Lower lobe of right lung (tissue), 2 donors: ENCODE measurements around the gene ZYG11B. TPM values are rescaled to one million over a fixed set of nuclear protein-coding genes. Genes with fewer than 3 reads are reported as not detected.
"Not testable (repeated sequence)": the region's sequence is repeated elsewhere in the genome, so short reads cannot be mapped to it uniquely, and the experiment has no call there.

Experiments
- ATAC-seq, 2 donors: fragments of 200-7000 bp; cut with Tn5 transposase; one replicate each; pipeline ENCODE4 v1.9.1; 2020 to 2022; ENCODE audit warnings: mild to moderate bottlenecking in 2 of 2, moderate library complexity in 2 of 2
- DNase-seq: peaks from one replicate; pipeline ENCODE4 v3.0.0-alpha.2; 2020
- H3K27ac ChIP-seq: fragments of 200-600 bp; one replicate; pipeline ENCODE4 v1.8.0; 2022
- H3K27me3 ChIP-seq: fragments of 200-600 bp; one replicate; pipeline ENCODE4 v1.8.0; 2022; ENCODE audit warnings: low read depth
- H3K36me3 ChIP-seq: fragments of 200-600 bp; one replicate; pipeline ENCODE4 v1.8.0; 2022; ENCODE audit warnings: mild to moderate bottlenecking
- H3K4me1 ChIP-seq: fragments of 200-600 bp; one replicate; pipeline ENCODE4 v1.8.0; 2022
- H3K4me3 ChIP-seq: fragments of 200-600 bp; one replicate; pipeline ENCODE4 v1.8.0; 2022; ENCODE audit warnings: mild to moderate bottlenecking
- H3K9me3 ChIP-seq: fragments of 200-600 bp; one replicate; pipeline ENCODE4 v1.8.0; 2022
- CTCF ChIP-seq: fragments of 200-600 bp; IDR thresholded peaks from one replicate; pipeline ENCODE4 v1.8.0; 2022; ENCODE audit warnings: antibody characterized with exemption, mild to moderate bottlenecking
- intact Hi-C: fragments of 100-400 bp; cut with DNase I; formaldehyde crosslinking; loops from one replicate; pipeline ENCODE4 v1.11.0; 2022
- total RNA-seq: library from RNA; stranded (reverse); fragmentation: NEBNext Ultra II Directional; extraction: Animal tissue kit (Norgen Biotek cat#: 25700); gene quantifications from one replicate; pipeline ENCODE4 v1.2.1, GENCODE V29; 2021
- donor health status: DM: no; HTN: yes; CAD: no; lungs with severe emphysema.

The ZYG11B gene
- total RNA-seq, 1 donor from 2014 or later, result 30.6 TPM

DNA sequence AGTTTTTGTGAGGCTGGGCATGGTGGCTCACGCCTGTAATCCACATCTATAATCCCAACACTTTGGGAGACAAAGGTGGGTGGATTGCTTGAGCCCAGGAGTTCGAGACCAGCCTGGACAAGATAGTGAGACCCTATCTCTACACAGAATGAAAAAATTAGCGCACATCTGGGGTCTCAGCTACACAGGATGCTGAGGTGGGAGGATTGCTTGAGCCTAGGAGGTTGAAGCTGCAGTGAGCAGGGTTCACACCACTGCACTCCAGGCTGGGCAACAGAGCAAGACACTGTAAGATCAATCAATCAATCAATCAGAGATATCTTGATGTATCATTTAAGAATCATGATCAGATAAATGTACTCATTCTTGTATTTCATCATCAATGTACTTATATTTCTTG lies 7.1 kb downstream of the ZYG11B start:
- Histone ChIP-seq H3K4me1 (peaks cover 15% of the 10 kb centered on the region), H3K9me3 (no peaks in the 10 kb centered on the region), H3K4me3 (no peak overlapping the region), H3K27me3 (no peaks in the 10 kb centered on the region), H3K27ac (no peak overlapping the region), H3K36me3 (peaks cover 5% of the 10 kb centered on the region)
- no peak for TF ChIP-seq CTCF
- DNase-seq, result no peak
- ATAC-seq, result no peak
- intact Hi-C loops, result no loop called here

GRCh38 chr1:52735371-52735770 lies 9.1 kb downstream of the ZYG11B start:
- not testable (repeated sequence) for H3K9me3 ChIP-seq, H3K27ac ChIP-seq

GRCh38 chr1:52738148-52738547 lies 11.9 kb downstream of the ZYG11B start:
- Histone ChIP-seq H3K4me3 (no peak overlapping the region), H3K36me3 (no peaks in the 10 kb centered on the region), H3K27me3 (no peaks in the 10 kb centered on the region), H3K9me3 (no peaks in the 10 kb centered on the region), H3K4me1 (peaks cover 28% of the 10 kb centered on the region), H3K27ac (peak overlapping the region; percentile 24)
- TF ChIP-seq CTCF, result no peak
- ATAC-seq, result peak in 1 of 2 donors; percentile 32
- intact Hi-C loops, result no loop called here
- DNase-seq, result no peak

More at GRCh38 chr1:52735371-52735770, 9.1 kb downstream of the ZYG11B start:
- H3K4me3 ChIP-seq, intact Hi-C loops, DNase-seq, H3K36me3 ChIP-seq, ATAC-seq, H3K27me3 ChIP-seq: not testable (repeated sequence)
- H3K4me1 ChIP-seq, result peaks cover 20% of the 10 kb centered on the region

DNA sequence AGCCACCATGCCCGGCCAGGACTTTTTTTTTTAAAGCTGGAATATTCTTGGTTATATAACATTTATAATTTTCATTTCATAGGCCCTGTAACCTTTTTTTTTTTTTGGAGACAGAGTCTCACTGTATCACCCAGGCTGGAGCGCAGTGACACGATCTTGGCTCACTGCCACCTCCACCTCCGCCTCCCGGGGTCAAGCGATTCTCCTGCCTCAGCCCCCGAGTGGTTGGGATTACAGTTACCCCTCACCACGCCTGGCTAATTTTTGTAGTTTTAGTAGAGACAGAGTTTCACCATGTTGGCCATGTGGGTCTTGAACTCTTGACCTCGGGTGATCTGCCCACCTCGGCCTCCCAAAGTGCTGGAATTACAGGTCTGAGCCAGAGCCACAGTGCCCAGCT lies 12.6 kb downstream of the ZYG11B start:
- H3K9me3 ChIP-seq, result no peaks in the 10 kb centered on the region
- no peak for ATAC-seq
- peaks cover 28% of the 10 kb centered on the region for H3K4me1 ChIP-seq
- H3K27me3 ChIP-seq, result no peaks in the 10 kb centered on the region
- H3K36me3 ChIP-seq, result no peaks in the 10 kb centered on the region
- intact Hi-C loops, result no loop called here
- H3K4me3 ChIP-seq, result no peak overlapping the region
- no peak for TF ChIP-seq CTCF
- DNase-seq, result no peak
- H3K27ac ChIP-seq, result no peak overlapping the region

GRCh38 chr1:52739699-52740467 lies 13.6 kb downstream of the ZYG11B start:
- no peak for DNase-seq
- Histone ChIP-seq H3K27ac (no peak overlapping the region), H3K9me3 (no peaks in the 10 kb centered on the region), H3K36me3 (no peaks in the 10 kb centered on the region), H3K27me3 (no peaks in the 10 kb centered on the region), H3K4me1 (peaks cover 28% of the 10 kb centered on the region), H3K4me3 (no peak overlapping the region)
- TF ChIP-seq CTCF, result no peak
- no peak for ATAC-seq
- intact Hi-C loops, result no loop called here

- no peak for DNase-seq
- TF ChIP-seq CTCF, result no peak
- H3K36me3 ChIP-seq, result no peaks in the 10 kb centered on the region
- ATAC-seq, result no peak
- no peaks in the 10 kb centered on the region for H3K9me3 ChIP-seq
- H3K4me3 ChIP-seq, result no peak overlapping the region
- intact Hi-C loops, result no loop called here
- no peaks in the 10 kb centered on the region for H3K27me3 ChIP-seq
- no peak overlapping the region for H3K27ac ChIP-seq
- H3K4me1 ChIP-seq, result peaks cover 28% of the 10 kb centered on the region
These were observed 15.0 kb downstream of the ZYG11B start for GRCh38 chr1:52741259-52741658.
